ENCODE data around the gene SSNA1.

Gene SSNA1

DNA sequence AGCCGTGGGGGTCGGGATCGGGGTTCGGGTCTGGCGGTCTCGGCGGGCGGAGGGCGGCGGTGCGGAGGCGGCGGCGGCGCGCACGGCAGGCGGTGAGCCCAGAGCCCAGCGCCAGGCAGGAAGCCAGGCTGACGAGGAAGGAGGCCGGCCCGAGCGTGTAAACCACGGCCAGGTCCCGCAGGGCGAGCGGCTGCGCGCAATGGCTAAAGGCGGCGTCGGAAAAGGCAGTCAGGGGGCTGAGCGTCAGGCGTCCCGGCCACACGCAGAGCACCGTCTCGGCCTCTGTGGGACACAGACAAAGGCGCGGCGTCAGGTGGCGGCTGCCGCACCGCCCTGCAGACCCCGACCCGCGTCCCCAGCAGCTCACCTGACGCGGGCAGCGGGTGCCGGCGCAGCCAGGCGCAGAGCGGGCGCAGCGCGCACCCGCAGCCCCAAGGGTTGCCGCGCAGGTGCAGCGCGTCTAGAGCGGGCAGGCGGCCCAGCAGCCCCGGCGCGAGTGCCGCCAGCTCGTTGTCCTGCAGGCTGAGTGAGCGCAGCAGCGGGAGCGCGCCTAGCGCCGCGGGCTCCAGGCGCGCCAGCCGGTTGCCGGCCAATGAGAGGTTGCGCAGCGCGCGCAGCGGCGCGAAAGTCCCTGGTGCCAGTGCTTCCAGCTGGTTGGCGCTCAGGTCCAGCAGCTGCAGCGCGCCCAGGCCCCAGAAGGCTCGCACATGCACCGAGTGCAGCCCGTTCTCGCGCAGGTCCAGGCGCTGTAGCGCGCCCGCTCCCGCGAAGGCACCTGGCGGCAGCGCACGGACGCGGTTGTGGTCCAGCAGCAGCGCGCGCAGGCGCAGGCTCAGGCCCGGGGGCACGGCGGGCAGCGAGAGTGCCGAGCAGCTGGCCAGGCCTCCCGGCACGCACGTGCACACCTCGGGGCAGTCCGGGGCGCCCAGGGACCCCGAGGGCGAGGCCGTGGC, 19.3 kb upstream of the SSNA1 start:
- no peak for DNase-seq

DNA sequence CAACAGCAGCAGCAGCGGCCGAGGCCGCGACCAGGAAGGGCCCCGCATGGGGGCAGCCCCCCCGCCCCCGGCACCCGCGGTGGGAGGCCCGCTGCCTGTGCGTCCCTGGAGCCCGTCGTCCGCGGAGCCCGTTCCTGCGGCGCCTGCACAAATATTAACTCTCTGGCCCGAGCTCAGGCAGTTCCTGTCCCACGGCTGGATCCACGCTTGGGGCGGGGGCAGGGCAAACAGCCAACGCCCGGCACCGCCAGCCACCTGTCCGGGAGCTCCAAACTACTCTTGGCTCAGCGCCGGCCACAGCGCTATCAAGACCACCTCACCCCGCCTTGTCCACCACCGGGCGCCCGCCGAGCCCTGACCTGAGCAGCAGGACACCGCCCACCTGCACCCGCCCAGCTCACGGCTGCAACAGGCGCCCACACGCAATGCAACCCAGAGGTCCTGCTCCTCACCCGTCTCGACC, 18.5 kb upstream of the SSNA1 start, which contains the start of gene LRRC26:
Gene LRRC26, minus strand, starts transcription at position 156 of the 463 bp plus-strand sequence. Its CDS starts 108 bp downstream, at position 48.
- DNase-seq, result no peak

DNA sequence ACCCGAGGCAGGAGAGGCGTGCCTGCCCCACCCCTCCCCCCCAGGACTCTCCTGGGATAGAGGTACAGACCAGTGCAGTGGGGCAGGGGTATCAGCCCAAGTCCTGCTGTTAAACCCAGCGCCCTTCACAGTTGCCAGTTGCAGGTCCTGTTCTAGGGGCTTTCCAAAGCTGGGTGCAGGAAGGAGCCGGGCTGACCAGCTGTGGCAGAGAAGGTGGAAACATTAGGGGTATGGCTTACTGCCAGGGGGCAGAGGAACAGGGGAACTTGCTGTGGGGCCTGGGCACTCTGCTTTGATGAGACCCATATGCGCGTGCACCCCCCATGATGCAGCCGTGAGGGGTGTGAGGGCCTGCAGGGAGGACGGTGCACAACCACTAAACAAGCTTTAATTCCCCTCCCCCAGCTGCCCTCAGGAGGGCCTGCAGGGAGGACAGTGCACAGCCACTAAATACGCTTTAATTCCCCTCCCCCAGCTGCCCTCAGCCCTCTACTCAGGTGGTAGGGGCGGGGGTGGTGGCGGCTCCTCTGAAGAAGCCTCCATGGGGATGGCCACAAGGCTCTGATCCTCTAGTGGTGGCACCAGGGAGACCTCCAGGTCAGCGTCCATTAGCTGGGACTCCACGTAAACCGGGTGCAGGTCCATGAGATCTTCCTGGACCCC, 17.9 kb upstream of the SSNA1 start:
- no peak for DNase-seq

DNA sequence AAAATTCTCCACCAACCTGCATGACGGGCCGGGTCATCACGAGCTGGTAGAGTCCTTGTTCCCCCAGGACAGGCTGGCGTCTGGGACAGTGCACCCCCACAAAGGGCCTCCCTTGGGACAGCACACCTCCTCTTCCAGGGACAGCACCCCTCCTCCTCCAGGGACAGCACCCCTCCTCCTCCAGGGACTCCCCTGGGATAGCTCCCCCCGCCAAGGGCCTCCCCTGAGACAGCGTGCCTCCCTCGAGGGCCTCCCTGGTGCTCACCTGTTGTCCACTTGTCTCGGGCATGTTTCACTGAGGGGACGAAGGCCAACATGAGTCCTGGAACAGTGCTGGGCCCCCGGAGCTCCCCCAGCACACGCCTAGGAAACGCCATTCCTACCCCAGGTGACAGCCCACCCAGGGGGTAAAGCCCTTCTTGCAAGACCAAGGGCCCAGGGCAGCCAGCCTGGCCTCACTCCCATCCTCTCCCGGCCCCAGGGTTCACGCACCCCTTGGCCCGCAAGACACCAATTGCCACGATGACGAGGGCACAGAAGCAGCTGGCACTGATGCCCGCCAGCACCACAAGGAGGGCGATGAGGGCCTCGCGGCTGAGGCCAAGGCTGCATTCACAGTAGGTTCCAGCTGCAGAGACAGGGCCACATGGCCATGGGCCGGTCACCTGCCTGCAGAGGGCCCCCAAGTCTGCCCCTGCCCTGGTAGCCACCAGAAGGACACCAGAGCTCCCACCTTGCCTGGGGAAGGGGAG, 17.2 kb upstream of the SSNA1 start:
- DNase-seq, result no peak

DNA sequence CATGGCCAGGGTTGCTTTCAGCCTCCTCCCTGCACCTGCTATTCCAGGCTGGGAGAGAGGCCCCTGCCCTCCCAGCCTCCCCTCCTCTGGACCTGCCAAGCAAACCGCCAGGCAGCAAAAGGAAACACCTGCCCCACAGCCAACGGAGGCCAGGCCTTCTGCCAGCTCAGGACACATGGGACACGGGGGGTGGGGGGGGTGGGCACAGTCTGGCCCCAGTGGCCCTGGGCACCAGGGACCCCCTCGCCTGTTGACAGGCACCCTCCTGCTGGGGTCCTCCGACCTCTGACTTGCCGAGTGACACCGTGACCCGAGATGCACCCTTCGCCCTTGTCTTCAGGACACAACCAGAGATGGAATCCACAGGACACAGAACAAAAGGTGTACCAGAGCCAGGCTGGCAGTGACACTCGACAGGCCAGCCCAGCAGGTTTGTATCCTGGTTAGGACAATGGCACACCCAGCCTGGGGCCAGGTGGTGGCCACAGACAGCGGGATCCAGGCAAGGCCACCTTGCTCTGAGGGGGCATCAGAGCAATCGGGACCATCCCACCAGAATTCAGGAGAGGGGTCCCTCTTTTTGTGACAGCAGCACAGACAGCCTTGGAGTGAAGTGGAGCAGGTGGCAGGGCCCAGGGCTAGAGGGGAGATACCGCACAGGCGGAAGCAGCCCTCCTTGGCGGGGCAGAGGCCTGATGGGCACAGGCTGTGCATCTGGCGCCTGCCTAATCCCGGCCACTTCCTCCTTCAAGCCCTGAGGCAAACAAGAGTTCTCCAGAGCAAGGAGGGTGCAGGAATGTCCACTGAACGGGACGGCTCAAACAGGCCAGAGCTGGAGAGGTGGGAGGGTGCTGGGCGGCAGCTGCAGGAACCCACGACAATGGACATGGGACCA, 15.3 kb upstream of the SSNA1 start:
- DNase-seq, result no peak

DNA sequence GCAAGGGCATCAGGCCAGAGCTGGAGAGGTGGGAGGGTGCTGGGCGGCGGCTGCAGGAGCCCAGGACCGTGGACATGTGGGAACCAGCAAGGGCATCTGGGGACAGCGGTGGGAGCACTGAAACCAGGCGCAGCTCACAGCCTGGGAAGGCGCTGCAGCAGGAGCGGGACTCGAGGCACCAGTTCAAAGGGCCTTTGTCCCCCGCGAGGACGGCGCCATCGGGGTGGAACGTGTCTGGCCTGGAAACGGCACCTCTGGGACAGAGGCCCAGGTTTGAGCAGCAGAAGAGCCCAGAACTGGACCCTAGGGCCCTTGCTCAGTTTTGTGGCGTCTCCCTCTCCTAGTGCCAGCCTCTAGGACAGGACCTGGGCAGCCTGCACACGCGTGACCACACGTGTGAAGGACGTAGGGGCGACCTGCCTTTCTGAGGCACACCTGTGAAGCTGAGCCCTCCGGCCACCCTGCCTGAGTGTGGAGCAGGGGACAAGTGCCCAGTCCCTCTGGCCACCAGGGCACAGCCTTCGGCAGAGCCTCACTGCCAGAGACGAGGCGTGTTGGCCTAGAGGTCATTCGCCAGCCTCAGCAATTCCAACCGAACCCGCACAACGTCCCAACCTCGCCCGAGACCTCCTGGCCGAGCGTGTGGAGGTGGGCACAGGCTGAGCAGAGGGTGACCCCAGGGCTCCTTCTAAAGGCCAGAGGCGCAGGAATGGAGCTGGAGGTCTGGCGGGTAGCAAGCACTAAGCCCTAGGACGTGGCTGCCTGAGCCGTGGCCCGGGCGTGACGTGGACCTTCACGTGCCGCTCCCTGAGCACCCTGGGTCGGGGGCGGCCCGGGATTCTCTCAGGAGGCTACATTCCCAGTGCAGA, 14.4 kb upstream of the SSNA1 start:
- DNase-seq, result no peak

DNA sequence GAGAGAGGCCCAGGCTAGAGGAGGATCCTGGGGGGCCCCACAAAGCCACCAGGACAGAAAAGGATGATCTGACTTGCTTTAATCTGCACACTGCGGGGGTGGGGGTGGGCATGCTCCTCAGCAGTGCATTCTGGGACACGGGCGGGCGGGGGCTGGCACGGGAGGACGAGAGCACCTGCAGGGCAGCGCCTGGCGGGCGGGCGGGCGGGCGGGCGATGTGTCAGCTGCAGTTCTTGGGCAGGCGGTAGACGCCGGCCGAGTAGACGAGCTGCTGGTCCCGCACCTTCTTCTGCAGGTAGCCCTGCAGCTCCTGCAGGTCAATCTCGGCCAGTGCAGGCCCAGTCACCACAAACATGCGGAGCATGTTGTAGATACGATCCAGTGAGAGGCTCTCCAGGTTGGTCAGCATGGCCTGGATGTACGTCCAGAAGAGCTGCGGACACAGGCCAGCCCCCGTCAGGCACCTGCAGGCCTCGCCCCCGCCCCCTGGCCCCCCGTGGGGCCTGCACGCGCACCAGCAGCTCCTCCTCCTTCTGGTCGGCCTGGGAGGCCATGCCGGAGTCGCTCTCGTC, 13.7 kb upstream of the SSNA1 start:
- DNase-seq, result peak in 1 of 4 experiments; percentile 8

DNA sequence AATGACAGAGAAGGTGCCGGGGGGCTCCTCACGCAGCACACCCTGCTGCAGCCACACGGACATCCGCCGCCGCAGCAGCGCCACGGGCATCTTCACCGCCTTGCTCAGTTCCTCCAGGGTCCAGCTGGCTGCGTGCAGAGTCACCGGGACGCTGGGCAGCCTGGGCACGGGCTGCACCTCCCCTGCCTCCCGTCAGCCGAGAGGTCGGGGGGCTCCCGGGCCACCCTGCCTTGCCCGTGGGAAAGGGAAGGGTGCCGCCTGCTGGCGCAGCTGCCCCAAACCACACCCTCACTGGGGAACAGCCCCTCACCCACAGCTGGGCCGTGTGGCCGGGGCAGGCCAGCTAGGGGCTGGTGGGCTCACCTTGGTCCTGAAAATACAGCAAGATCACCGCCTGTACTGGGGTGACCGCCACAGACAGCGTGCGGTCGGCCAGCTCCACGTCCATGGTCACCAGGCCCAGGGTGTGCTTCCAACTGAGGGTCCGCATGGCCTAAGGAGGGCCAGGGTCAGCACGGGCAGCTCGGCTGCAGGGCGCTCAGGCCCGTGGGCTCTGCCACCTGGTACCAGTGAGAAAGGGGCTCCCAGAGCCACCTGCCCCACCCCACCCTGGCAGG, 13.0 kb upstream of the SSNA1 start:
- peak in 1 of 4 experiments; percentile 10 for DNase-seq

DNA sequence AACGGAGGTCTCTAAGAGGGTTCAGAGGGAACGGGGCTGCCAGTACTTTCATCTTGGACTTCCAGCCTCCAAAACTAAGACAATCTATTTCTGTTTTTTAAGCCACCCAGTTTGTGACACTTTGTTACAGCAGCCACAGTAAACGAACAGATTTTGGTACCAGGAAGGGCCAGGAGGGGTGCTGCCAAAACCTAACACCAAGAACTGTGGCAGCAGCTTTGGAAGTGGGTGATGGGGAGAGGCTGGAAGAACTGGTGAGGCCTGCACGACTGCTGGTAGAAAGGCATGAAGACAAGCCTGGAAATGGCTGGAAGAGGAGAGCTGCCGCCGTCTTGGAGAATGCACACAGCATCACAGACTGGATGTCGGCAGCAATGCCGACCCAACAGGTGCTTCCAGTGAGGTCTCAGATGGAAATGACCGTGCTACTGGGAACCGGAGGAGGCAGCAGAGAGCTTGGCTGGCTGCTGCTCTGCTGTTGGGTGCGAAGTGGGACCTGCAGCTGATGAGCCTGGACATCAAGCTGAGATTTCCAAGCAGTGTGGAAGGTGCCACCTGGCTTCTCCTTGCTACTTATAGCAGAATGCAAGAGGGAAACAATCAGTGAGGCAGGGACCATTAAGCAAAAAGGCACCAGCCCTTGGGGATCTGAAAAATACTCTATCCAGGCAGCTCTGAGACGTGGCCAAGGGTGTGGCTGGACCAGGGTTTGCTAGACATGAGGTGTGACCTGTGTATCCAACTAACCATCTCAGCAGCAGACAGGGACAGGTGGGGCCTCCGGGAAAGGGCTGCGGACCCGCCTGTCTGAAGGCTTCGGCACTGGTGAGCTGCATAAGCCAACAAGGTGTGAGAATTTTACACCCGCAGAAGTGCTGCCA, 11.9 kb upstream of the SSNA1 start:
- DNase-seq, result no peak

DNA sequence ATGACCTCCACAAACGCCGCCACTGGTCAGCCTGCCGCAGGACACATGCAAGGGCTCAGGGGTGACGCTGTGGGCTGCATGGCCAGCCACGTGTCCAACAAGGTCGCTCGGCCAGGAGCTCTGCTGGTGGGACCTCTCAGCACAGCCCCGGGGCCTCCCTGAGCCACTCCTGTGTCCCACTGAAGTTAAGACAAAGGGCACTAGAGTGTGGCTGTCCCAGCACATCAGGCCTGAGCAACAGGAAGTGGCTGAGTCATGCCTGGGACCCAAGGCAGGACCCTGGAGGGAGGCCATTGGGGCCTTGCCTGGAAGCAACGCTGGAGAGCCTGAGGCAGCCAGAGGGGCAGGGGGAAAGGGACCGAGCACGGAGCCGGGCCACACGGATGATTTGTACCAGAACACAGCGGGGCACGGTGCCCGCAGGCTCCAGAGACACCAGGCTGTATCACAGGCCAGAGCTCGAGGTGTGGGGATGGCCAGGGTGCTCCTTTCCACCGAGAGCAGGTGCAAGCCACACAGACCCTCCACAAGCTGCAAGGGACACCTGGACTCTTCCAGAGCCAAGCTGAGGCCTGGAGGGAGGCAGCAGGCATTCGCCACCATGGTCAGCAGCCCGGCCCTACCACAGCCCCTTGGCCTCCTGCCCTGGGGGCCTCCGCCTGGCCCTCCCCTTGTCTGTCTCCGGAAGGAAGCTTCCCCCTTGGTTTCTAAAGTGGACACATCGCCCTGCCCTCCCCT, 10.1 kb upstream of the SSNA1 start:
- DNase-seq, result no peak

DNA sequence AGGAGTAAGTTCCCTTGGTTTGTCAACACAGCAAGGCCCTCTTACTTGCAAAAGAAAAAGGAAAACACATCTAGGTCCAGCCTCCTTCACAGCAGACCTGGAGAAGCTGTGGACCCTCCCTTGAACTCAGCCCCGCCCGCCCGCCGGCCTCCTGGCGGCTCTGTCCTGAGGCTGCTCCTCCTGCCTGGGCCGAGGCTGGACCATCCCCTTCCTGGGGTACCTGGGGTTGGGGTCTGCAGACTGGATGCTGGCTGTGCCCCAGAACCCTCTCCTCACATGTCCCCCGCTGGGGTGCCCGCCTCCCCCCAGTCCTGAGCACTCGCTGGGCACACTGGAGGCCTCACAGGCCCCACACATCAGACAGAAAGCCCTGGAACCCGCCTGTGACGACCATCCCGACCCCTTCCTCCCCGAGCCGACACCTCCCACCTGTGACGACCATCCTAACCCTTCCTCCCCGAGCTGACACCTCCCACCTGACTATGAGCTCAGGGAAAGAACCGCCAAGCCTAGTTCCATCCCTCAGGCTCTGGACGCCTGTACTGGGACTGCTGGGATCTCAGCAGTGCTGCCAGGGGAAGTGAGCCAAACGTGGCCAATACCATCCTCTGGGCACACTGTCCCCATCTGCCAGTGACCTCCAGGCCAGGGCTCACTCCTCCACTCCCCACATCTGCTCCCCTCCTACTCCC, 9.4 kb upstream of the SSNA1 start:
- no peak for DNase-seq

DNA sequence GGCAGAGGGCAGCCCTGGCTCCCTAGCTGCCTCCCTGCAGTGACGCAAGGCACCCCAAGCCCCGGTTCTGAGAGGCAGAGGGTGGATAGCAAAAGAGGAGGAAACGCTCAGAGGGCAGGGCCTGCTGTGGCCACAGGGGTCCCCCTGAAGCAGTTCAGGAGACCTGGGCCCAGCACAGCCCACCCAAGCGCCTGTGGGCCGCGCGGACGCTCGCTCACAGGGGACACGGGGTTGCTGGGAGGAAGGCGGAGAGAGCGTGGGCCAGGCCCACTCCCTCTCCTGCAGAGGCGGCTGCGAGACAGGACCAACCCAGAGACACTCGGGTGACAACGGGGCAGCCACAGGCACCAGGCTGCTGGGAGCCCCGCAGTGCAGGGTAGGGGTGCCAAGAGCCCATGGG, 8.7 kb upstream of the SSNA1 start:
- DNase-seq, result no peak

DNA sequence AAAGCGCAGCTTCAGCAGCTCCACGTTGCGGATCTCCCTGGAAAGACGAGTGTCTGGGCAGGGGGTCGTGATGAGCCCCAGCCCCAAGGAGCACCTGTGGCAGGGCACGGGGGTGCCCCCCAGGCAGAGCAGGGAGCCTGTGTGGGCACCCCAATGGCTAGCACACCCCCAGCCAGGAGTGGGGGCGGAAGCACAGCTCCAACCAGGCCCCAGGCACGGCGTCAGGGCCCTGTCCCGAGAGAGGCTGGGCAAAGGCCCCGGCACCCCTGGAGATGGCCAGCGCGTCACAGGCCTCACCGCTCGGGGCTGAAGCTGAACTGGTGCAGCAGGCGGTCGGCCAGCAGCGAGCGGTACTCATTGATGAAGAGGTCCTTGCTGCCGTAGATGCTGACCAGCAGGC, 8.0 kb upstream of the SSNA1 start:
- no peak for DNase-seq

DNA sequence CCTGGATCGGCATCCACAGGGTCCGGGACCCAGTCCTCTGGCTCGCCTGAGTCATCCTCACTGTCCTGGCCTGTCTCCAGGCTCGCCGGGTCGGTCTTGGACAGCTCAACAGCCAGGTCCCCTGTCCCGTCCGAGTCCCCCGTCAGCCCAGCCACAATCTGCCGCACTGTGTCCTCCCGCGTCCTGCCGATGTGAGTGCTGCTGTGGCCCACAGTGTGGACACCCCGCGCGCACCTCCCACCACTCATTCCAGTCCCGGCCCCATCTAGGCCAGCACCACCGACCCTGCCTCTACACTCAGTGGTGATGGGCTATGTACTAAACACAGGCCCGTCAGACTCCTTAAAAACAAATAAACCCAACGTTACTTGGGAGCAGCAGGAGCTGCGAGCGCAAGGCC, 6.8 kb upstream of the SSNA1 start:
- DNase-seq, result no peak

DNA sequence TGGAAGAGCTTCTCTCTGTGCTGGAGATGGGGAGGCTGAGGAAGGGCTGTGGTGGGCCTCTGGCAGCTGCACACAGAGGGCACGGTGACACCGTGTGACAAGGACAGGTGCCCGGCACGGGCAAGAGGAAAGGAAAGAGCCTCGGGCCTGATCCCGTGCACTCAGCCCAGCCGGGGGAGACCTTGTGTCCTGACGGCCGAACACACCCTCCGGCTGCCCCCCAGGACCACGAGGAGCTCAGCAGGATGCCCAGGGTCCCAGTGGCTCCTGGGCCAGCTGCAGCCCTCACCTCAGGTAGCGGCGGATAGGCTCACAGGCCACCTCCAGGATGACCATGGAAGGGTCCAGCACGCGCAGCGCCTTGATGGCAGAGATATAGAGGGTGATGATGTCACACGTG, 5.6 kb upstream of the SSNA1 start:
- DNase-seq, result no peak

DNA sequence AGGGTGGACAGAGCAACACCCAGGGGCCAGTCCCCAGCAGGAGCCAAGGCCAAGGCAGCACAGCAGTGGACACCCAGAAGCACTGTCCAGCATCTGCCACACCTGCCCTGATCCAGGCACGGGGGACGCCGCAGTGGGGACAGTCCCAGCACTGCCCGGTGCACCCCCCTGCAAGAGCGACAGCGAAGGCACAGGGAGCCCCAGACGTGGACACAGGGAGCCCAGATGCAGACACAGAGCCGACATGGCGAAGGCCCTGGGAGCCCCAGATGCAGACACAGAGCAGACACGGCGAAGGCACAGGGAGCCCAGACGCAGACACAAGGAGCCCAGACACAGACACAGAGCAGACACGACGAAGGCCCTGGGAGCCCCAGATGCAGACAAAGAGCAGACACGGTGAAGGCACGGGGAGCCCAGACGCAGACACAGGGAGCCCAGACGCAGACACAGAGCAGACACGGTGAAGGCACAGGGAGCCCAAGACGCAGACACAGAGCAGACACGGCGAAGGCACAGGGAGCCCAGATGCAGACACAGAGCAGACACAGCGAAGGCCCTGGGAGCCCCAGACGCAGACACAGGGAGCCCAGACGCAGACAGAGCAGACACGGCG, 4.4 kb upstream of the SSNA1 start:
- DNase-seq, result no peak

DNA sequence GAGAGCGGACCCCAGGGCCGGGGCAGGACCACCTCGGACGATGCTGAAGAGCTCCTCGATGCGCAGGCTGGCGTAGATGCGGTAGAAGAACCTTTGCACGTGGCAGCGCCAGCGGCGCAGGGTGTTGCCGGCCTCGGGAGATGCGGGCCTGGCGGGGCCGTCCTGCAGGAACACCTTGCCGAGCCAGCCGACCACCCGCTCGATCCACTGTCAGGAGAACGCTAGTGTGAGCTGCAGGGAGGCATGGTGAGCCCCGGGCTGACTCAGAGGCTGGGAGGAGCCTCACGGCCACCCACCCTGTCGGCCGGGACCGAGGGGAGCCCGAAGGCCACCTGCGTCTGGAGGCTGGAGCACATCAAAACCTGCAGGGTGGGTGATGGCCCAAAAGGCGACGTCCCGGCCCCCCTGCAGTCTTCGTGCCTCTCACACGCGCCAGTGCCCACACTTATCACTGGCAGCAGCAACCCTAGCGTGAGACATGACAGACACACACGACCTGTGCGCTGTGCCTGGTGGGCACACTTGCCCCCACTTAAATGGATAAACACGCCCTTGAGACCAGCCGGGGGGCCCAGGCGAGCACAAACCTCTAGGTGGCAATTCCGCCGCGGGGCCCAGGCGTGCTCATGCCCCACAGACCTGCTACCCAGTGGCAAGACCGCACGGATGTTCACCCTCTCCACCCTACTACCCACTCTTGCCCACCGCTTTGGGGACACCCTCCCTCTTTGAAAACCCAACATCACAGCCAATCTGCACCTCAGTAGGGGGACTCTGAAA, 3.4 kb upstream of the SSNA1 start:
- no peak for DNase-seq
